HCEC 1CT (cell line): ENCODE results near the gene ZNF14.
"Not testable (repeated sequence)": the region's sequence is repeated elsewhere in the genome, so short reads cannot be mapped to it uniquely, and the experiment has no call there.

ENCODE experiments used
- DNase-seq: peaks from one replicate; pipeline ENCODE4 v3.0.0-alpha.2; 2017

The ZNF14 gene

GRCh38 chr19:19686580-19686979 is 46.3 kb downstream of the ZNF14 start:
- DNase-seq = no peak

- DNase-seq = not testable (repeated sequence)
Observed at GRCh38 chr19:19686119-19686518, 46.8 kb downstream of the ZNF14 start.

- DNase-seq = no peak
Observed at GRCh38 chr19:19679176-19680073, 53.5 kb downstream of the ZNF14 start.

GRCh38 chr19:19677579-19677978 is 55.3 kb downstream of the ZNF14 start:
- no peak for DNase-seq

- no peak for DNase-seq
Observed at GRCh38 chr19:19674315-19674714, 58.6 kb downstream of the ZNF14 start.

GRCh38 chr19:19672816-19673215 is 60.1 kb downstream of the ZNF14 start:
- DNase-seq = no peak

GRCh38 chr19:19670070-19670551 is 62.8 kb downstream of the ZNF14 start:
- DNase-seq = no peak

- DNase-seq = peak; percentile 91
Observed at GRCh38 chr19:19668230-19669012, 64.5 kb downstream of the ZNF14 start, which contains the start of gene ZNF101. ZNF101 (plus strand) TSS chr19:19668839; CDS start chr19:19668964, 125 bp downstream.

- DNase-seq = not testable (repeated sequence)
Observed at GRCh38 chr19:19665420-19665948, 67.4 kb downstream of the ZNF14 start.

- peak; percentile 98 for DNase-seq
Observed at GRCh38 chr19:19663256-19664120, 69.4 kb downstream of the ZNF14 start, which contains the start of gene ATP13A1. ATP13A1 (minus strand) TSS chr19:19663676; CDS start chr19:19663666, 10 bp downstream.

GRCh38 chr19:19662871-19663255 is 70.0 kb downstream of the ZNF14 start:
- no peak for DNase-seq

- DNase-seq = no peak
Observed at GRCh38 chr19:19662344-19662743, 70.6 kb downstream of the ZNF14 start.

GRCh38 chr19:19661675-19662251 is 71.1 kb downstream of the ZNF14 start:
- no peak for DNase-seq

- DNase-seq = no peak
Observed at GRCh38 chr19:19661141-19661674, 71.7 kb downstream of the ZNF14 start.
